GM23338 (cell line): Measurements from ENCODE around the gene CCDC196. TPM values are rescaled to one million over a fixed set of nuclear protein-coding genes. Genes with fewer than 3 reads are reported as not detected.
A peak's percentile ranks its signal among the peaks of the same experiment; 100 is the strongest.

ENCODE experiments used
- ATAC-seq: fragments of 200-7000 bp; cut with Tn5 transposase; 3 replicates; pipeline ENCODE4 v1.9.1; 2020
- DNase-seq: peaks from one replicate; pipeline ENCODE4 v3.0.0-alpha.2; 2015; ENCODE audit warnings: low spot score
- H2AFZ ChIP-seq: fragments of 200-600 bp; sonication (generic); 2 replicates; pipeline ENCODE4 v1.8.0; 2016; ENCODE audit warnings: antibody characterized with exemption, mild to moderate bottlenecking, moderate library complexity
- H3F3A ChIP-seq: fragments of 200-600 bp; sonication (generic); replicated peaks from 2 replicates; pipeline ENCODE4 v1.8.0; 2017; ENCODE audit warnings: antibody characterized with exemption, mixed run types, low read depth
- H3K27ac ChIP-seq: fragments of 200-600 bp; sonication (generic); 2 replicates; pipeline ENCODE4 v1.6.1; 2016; ENCODE audit warnings: low read depth
- H3K27me3 ChIP-seq: fragments of 200-600 bp; sonication (generic); 2 replicates; pipeline ENCODE4 v1.8.0; 2016; ENCODE audit warnings: mild to moderate bottlenecking, mixed run types, moderate library complexity; ENCODE audit not compliant: insufficient read depth
- H3K36me3 ChIP-seq: fragments of 200-600 bp; sonication (generic); 2 replicates; pipeline ENCODE4 v1.8.0; 2016; ENCODE audit warnings: mild to moderate bottlenecking; ENCODE audit not compliant: insufficient read depth
- H3K4me1 ChIP-seq: fragments of 200-600 bp; sonication (generic); 2 replicates; pipeline ENCODE4 v1.8.0; 2016; ENCODE audit warnings: mild to moderate bottlenecking, moderate library complexity; ENCODE audit not compliant: insufficient read depth
- H3K4me2 ChIP-seq: fragments of 200-600 bp; sonication (generic); 2 replicates; pipeline ENCODE4 v1.7.1; 2017; ENCODE audit warnings: mixed run types
- H3K4me3 ChIP-seq: fragments of 200-600 bp; sonication (generic); 2 replicates; pipeline ENCODE4 v1.6.1; 2016; ENCODE audit warnings: mixed run types
- H3K79me2 ChIP-seq: fragments of 200-600 bp; sonication (generic); replicated peaks from 2 replicates; pipeline ENCODE4 v1.8.0; 2017; ENCODE audit warnings: mild to moderate bottlenecking; ENCODE audit not compliant: insufficient read depth
- H3K9me2 ChIP-seq: fragments of 200-600 bp; sonication (generic); 2 replicates; pipeline ENCODE4 v1.8.0; 2017; ENCODE audit not compliant: insufficient read depth
- H4K20me1 ChIP-seq: fragments of 200-600 bp; sonication (generic); replicated peaks from 2 replicates; pipeline ENCODE4 v1.8.0; 2017; ENCODE audit warnings: mild to moderate bottlenecking; ENCODE audit not compliant: insufficient read depth
- H3K27ac Mint-ChIP-seq: 2 replicates; pipeline ENCODE4 v1.8.0; 2020; ENCODE audit warnings: inconsistent platforms, mild to moderate bottlenecking, moderate library complexity, mixed read lengths
- H3K27me3 Mint-ChIP-seq: 3 replicates; pipeline ENCODE4 v1.8.0; 2022; ENCODE audit warnings: low read depth, mild to moderate bottlenecking, moderate library complexity, mixed read lengths, inconsistent platforms; ENCODE audit not compliant: insufficient read depth, poor library complexity
- H3K36me3 Mint-ChIP-seq: 3 replicates; pipeline ENCODE4 v1.8.0; 2021; ENCODE audit warnings: low read depth, mild to moderate bottlenecking, inconsistent platforms, moderate library complexity, mixed read lengths
- H3K4me1 Mint-ChIP-seq: 3 replicates; pipeline ENCODE4 v1.8.0; 2020; ENCODE audit warnings: mild to moderate bottlenecking, inconsistent platforms, mixed read lengths
- H3K4me3 Mint-ChIP-seq: 3 replicates; pipeline ENCODE4 v1.8.0; 2021; ENCODE audit warnings: moderate library complexity, mild to moderate bottlenecking, inconsistent platforms, mixed read lengths
- H3K9me3 Mint-ChIP-seq: 3 replicates; pipeline ENCODE4 v1.8.0; 2020; ENCODE audit warnings: moderate library complexity, mild to moderate bottlenecking, inconsistent platforms, mixed read lengths
- CREB1 ChIP-seq: fragments of 250-450 bp; sonication (Bioruptor Pico); IDR thresholded peaks from 2 replicates; pipeline ENCODE4 v1.5.0; 2020; ENCODE audit warnings: low read depth, mild to moderate bottlenecking, moderate library complexity
- CTCF ChIP-seq, 2 experiments: fragments of 200-600 bp in 1 of 2; sonication (generic) in 1 of 2; conservative IDR thresholded peaks; 2 replicates each; pipeline versions ENCODE4 v1.5.1 to v1.6.1; 2016 to 2017; ENCODE audit warnings: antibody characterized with exemption in 2 of 2, low read depth in 2 of 2, mild to moderate bottlenecking in 2 of 2, moderate library complexity in 1 of 2
- EZH2 ChIP-seq: fragments of 200-600 bp; sonication (generic); IDR thresholded peaks from one replicate; pipeline ENCODE4 v1.8.0; 2017; ENCODE audit warnings: antibody characterized with exemption, mild to moderate bottlenecking, low read depth; ENCODE audit not compliant: unreplicated experiment
- EZH2phosphoT487 ChIP-seq: fragments of 200-600 bp; sonication (generic); IDR thresholded peaks from one replicate; pipeline ENCODE4 v1.8.1; 2018; ENCODE audit warnings: antibody characterized with exemption; ENCODE audit not compliant: unreplicated experiment
- JUNB ChIP-seq: IDR thresholded peaks from one replicate; pipeline ENCODE4 v1.6.1; 2016; ENCODE audit warnings: antibody characterized with exemption; ENCODE audit not compliant: unreplicated experiment
- POLR2AphosphoS5 ChIP-seq: IDR thresholded peaks from 2 replicates; pipeline ENCODE4 v1.6.1; 2016; ENCODE audit warnings: antibody characterized with exemption, low read depth
- REST ChIP-seq: IDR thresholded peaks from one replicate; pipeline ENCODE4 v1.6.1; 2018; ENCODE audit warnings: antibody characterized with exemption; ENCODE audit not compliant: unreplicated experiment
- STAT1 ChIP-seq: IDR thresholded peaks from one replicate; pipeline ENCODE4 v1.6.1; 2016; ENCODE audit warnings: antibody characterized with exemption; ENCODE audit not compliant: unreplicated experiment
- ZNF331 ChIP-seq: fragments of 250-450 bp; sonication (Bioruptor Pico); IDR thresholded peaks from 2 replicates; pipeline ENCODE4 v1.5.0; 2020; ENCODE audit warnings: low read depth, mild to moderate bottlenecking, moderate library complexity
- polyA plus RNA-seq: library from polyadenylated mRNA; unstranded; fragments of >200 nt; fragmentation: Nextera tagmentation; extraction: Ambion mirVana; gene quantifications from 2 replicates; pipeline ENCODE4 v1.2.1, GENCODE V29; 2016
- total RNA-seq: library from RNA; depleted of rRNA; stranded (reverse); fragments of >200 nt; shearing (Covaris generic); gene quantifications from 2 replicates; pipeline ENCODE4 v1.2.3, GENCODE V29; 2014

The CCDC196 gene
- total and polyA plus RNA-seq, 2 experiments from 2014 or later, result 0.27 TPM; not detected in 1

- Histone ChIP-seq H3K4me3 (peak overlapping the region; percentile 91), H3K4me1 (peaks cover 12% of the 10 kb centered on the region), H3F3A (peaks cover 5% of the 10 kb centered on the region), H2AFZ (no peak overlapping the region), H3K27me3 (peaks cover 19% of the 10 kb centered on the region), H3K9me2 (no peaks in the 10 kb centered on the region), H3K27ac (no peak overlapping the region), H3K36me3 (no peaks in the 10 kb centered on the region), H4K20me1 (peaks cover 19% of the 10 kb centered on the region; the same call in 1 of the 2 replicates), H3K4me2 (peak overlapping the region; percentile 93), H3K79me2 (peaks cover 60% of the 10 kb centered on the region)
- H3K27ac Mint-ChIP-seq, result no peak overlapping the region
- H3K4me1 Mint-ChIP-seq, result peaks cover 9% of the 10 kb centered on the region
- H3K4me3 Mint-ChIP-seq, result peak overlapping the region; percentile 85
- DNase-seq (peak; percentile 26), ATAC-seq (no peak)
- no peaks in the 10 kb centered on the region; the same call in 2 of the 3 replicates for H3K36me3 Mint-ChIP-seq
- H3K9me3 Mint-ChIP-seq, result no peaks in the 10 kb centered on the region
- H3K27me3 Mint-ChIP-seq, result peaks cover 26% of the 10 kb centered on the region
- TF ChIP-seq STAT1 (no peak), REST (peak; percentile 54)
These were observed 23.7 kb downstream of the CCDC196 start for GRCh38 chr14:66509874-66510273.

- Histone ChIP-seq H3K36me3 (no peaks in the 10 kb centered on the region), H3F3A (peaks cover 5% of the 10 kb centered on the region), H3K27ac (no peak overlapping the region), H2AFZ (no peak overlapping the region), H4K20me1 (peaks cover 21% of the 10 kb centered on the region; the same call in 1 of the 2 replicates), H3K4me1 (peaks cover 9% of the 10 kb centered on the region), H3K9me2 (no peaks in the 10 kb centered on the region), H3K79me2 (peaks cover 80% of the 10 kb centered on the region), H3K4me2 (no peak overlapping the region), H3K27me3 (peaks cover 19% of the 10 kb centered on the region), H3K4me3 (no peak overlapping the region)
- TF ChIP-seq EZH2, result no peak
- Mint-ChIP-seq H3K27me3 (peaks cover 20% of the 10 kb centered on the region), H3K4me3 (no peak overlapping the region), H3K4me1 (peaks cover 9% of the 10 kb centered on the region), H3K9me3 (no peaks in the 10 kb centered on the region), H3K36me3 (no peaks in the 10 kb centered on the region; the same call in 2 of the 3 replicates), H3K27ac (no peak overlapping the region)
- DNase-seq (no peak), ATAC-seq (no peak)
These were observed 25.7 kb downstream of the CCDC196 start for GRCh38 chr14:66511849-66512248.

- no peak overlapping the region for H3K4me3 Mint-ChIP-seq
- Histone ChIP-seq H3K4me1 (peaks cover 5% of the 10 kb centered on the region), H4K20me1 (peaks cover 21% of the 10 kb centered on the region; the same call in 1 of the 2 replicates), H3K36me3 (no peaks in the 10 kb centered on the region), H3K9me2 (no peaks in the 10 kb centered on the region), H3K4me2 (no peak overlapping the region), H3K27me3 (peaks cover 19% of the 10 kb centered on the region), H2AFZ (no peak overlapping the region), H3K79me2 (peaks cover 97% of the 10 kb centered on the region), H3F3A (no peaks in the 10 kb centered on the region), H3K27ac (no peak overlapping the region), H3K4me3 (no peak overlapping the region)
- peaks cover 9% of the 10 kb centered on the region for H3K27me3 Mint-ChIP-seq
- H3K36me3 Mint-ChIP-seq, result peaks cover 6% of the 10 kb centered on the region; the same call in 2 of the 3 replicates
- peaks cover 3% of the 10 kb centered on the region; the same call in 1 of the 3 replicates for H3K9me3 Mint-ChIP-seq
- no peak overlapping the region for H3K27ac Mint-ChIP-seq
- DNase-seq (no peak), ATAC-seq (no peak)
- peaks cover 9% of the 10 kb centered on the region for H3K4me1 Mint-ChIP-seq
- TF ChIP-seq CREB1 (CRISPR knock-in tag) (no peak), REST (no peak), CTCF (conservative IDR thresholded peaks at IDR 0.05; ENCODE audit: low read depth in 2 of 2) (no peak), ZNF331 (CRISPR knock-in tag) (no peak), JUNB (no peak), POLR2AphosphoS5 (no peak), STAT1 (no peak), EZH2 (no peak), EZH2phosphoT487 (no peak)
These were observed 28.0 kb downstream of the CCDC196 start for GRCh38 chr14:66514213-66514612.
